Calu3 (cell line): ENCODE data around the gene CYP1A2. TPM values are rescaled to one million over a fixed set of nuclear protein-coding genes. Genes with fewer than 3 reads are reported as not detected.

Experiments used
- BruUV-seq: library from RNA; stranded (reverse); fragments of 400-500 nt; replicated peaks from 2 replicates; lab custom pipeline; 2021; lab: Mats Ljungman, UMichigan
- CTCF ChIA-PET: fragments of 300-600 bp; sonication (Branson Sonifier 250); formaldehyde crosslinking; loops from one replicate; lab custom pipeline; 2022; ENCODE audit warnings: antibody characterized with exemption; lab: Charles Lee
- DNase-seq: peaks from one replicate; pipeline ENCODE4 v3.0.0; 2022
- H3K27ac Mint-ChIP-seq: one replicate; pipeline ENCODE4 v1.8.0; 2022; ENCODE audit warnings: mixed read lengths; ENCODE audit not compliant: unreplicated experiment
- H3K27me3 Mint-ChIP-seq: one replicate; pipeline ENCODE4 v1.8.0; 2022; ENCODE audit warnings: mixed read lengths; ENCODE audit not compliant: unreplicated experiment
- H3K36me3 Mint-ChIP-seq: one replicate; pipeline ENCODE4 v1.8.0; 2022; ENCODE audit warnings: mild to moderate bottlenecking, moderate library complexity, mixed read lengths; ENCODE audit not compliant: insufficient read depth, unreplicated experiment
- H3K4me1 Mint-ChIP-seq: one replicate; pipeline ENCODE4 v1.8.0; 2022; ENCODE audit warnings: mild to moderate bottlenecking, low read depth, mixed read lengths; ENCODE audit not compliant: unreplicated experiment
- H3K4me3 Mint-ChIP-seq: one replicate; pipeline ENCODE4 v1.8.0; 2022; ENCODE audit warnings: mild to moderate bottlenecking, low read depth, moderate library complexity, mixed read lengths; ENCODE audit not compliant: unreplicated experiment
- H3K9me3 Mint-ChIP-seq: one replicate; pipeline ENCODE4 v1.8.0; 2022; ENCODE audit warnings: low read depth, mixed read lengths; ENCODE audit not compliant: unreplicated experiment
- intact Hi-C: fragments of 100-400 bp; cut with micrococcal nuclease; formaldehyde crosslinking; loops from one replicate; pipeline ENCODE4 v1.10.0; 2022; ENCODE audit not compliant: unreplicated experiment
- total RNA-seq: library from RNA; stranded (reverse); gene quantifications from 2 replicates; pipeline ENCODE4 v1.2.3, GENCODE V29; 2022
- TF ChIP-seq, protein P1 (sequence below): fragments of 200-600 bp; IDR thresholded peaks from one replicate; pipeline ENCODE4 v1.8.0; 2022; ENCODE audit warnings: antibody characterized with exemption; ENCODE audit not compliant: unreplicated experiment

The CYP1A2 gene
- total RNA-seq, 1 experiment from 2014 or later = not detected

GRCh38 chr15:74775132-74775562, 26.5 kb downstream of the CYP1A2 start:
- no peak overlapping the region for H3K27ac Mint-ChIP-seq
- H3K9me3 Mint-ChIP-seq = no peaks in the 10 kb centered on the region
- H3K27me3 Mint-ChIP-seq = peaks cover 16% of the 10 kb centered on the region
- H3K4me3 Mint-ChIP-seq = no peak overlapping the region
- no TSS peak for BruUV-seq
- TF ChIP-seq, protein P1, sequence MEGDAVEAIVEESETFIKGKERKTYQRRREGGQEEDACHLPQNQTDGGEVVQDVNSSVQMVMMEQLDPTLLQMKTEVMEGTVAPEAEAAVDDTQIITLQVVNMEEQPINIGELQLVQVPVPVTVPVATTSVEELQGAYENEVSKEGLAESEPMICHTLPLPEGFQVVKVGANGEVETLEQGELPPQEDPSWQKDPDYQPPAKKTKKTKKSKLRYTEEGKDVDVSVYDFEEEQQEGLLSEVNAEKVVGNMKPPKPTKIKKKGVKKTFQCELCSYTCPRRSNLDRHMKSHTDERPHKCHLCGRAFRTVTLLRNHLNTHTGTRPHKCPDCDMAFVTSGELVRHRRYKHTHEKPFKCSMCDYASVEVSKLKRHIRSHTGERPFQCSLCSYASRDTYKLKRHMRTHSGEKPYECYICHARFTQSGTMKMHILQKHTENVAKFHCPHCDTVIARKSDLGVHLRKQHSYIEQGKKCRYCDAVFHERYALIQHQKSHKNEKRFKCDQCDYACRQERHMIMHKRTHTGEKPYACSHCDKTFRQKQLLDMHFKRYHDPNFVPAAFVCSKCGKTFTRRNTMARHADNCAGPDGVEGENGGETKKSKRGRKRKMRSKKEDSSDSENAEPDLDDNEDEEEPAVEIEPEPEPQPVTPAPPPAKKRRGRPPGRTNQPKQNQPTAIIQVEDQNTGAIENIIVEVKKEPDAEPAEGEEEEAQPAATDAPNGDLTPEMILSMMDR = no peak
- DNase-seq = no peak
- H3K4me1 Mint-ChIP-seq = no peaks in the 10 kb centered on the region
- CTCF ChIA-PET = interaction anchor here (0.6 kb wide), 1 partner anchor 917 kb away, joined by 3 read pairs; no protein-coding TSS in a partner anchor
- peaks cover 9% of the 10 kb centered on the region for H3K36me3 Mint-ChIP-seq
- intact Hi-C loops = no loop called here

- no peak overlapping the region for H3K4me3 Mint-ChIP-seq
- H3K36me3 Mint-ChIP-seq = peaks cover 7% of the 10 kb centered on the region
- intact Hi-C loops = no loop called here
- TF ChIP-seq, protein P1 = no peak
- H3K27ac Mint-ChIP-seq = no peak overlapping the region
- no peaks in the 10 kb centered on the region for H3K9me3 Mint-ChIP-seq
- DNase-seq = no peak
- peaks cover 4% of the 10 kb centered on the region for H3K4me1 Mint-ChIP-seq
- CTCF ChIA-PET = no interaction called here
- no TSS peak for BruUV-seq
- peaks cover 16% of the 10 kb centered on the region for H3K27me3 Mint-ChIP-seq
Observed at GRCh38 chr15:74775894-74776293, 27.2 kb downstream of the CYP1A2 start.

- TF ChIP-seq, protein P1 = no peak
- Mint-ChIP-seq H3K9me3 (no peaks in the 10 kb centered on the region), H3K4me3 (no peak overlapping the region), H3K4me1 (peaks cover 13% of the 10 kb centered on the region), H3K27ac (no peak overlapping the region), H3K27me3 (peaks cover 14% of the 10 kb centered on the region), H3K36me3 (peaks cover under 1% of the 10 kb centered on the region)
- DNase-seq = no peak
- intact Hi-C loops = no loop called here
- CTCF ChIA-PET = interaction anchor here (0.7 to 3.6 kb wide), 5 partner anchors 7 to 173 kb away, joined by 3 to 16 read pairs (median 4); no protein-coding TSS in a partner anchor
- no TSS peak for BruUV-seq
Observed at GRCh38 chr15:74776821-74777768, 28.4 kb downstream of the CYP1A2 start.

- H3K27ac Mint-ChIP-seq = no peak overlapping the region
- peaks cover 14% of the 10 kb centered on the region for H3K27me3 Mint-ChIP-seq
- H3K9me3 Mint-ChIP-seq = no peaks in the 10 kb centered on the region
- BruUV-seq = no TSS peak
- H3K4me1 Mint-ChIP-seq = peaks cover 13% of the 10 kb centered on the region
- H3K4me3 Mint-ChIP-seq = no peak overlapping the region
- intact Hi-C loops = no loop called here
- CTCF ChIA-PET = interaction anchor here (0.7 to 3.6 kb wide), 4 partner anchors 8 to 174 kb away, joined by 3 to 16 read pairs (median 4); no protein-coding TSS in a partner anchor
- TF ChIP-seq, protein P1 = no peak
- H3K36me3 Mint-ChIP-seq = peaks cover 9% of the 10 kb centered on the region
- no peak for DNase-seq
Observed at GRCh38 chr15:74777769-74778598, 29.3 kb downstream of the CYP1A2 start.
